NCI-H446 treated with DMSO at 0.1 percent for 48 hours (cell line): ENCODE data around the gene VRK2.
"Not testable (repeated sequence)": the region's sequence is repeated elsewhere in the genome, so short reads cannot be mapped to it uniquely, and the experiment has no call there.

Experiments used
- DNase-seq: peaks from one replicate; lab custom pipeline; 2025; lab: John Stamatoyannopoulos, UW

The VRK2 gene

DNA sequence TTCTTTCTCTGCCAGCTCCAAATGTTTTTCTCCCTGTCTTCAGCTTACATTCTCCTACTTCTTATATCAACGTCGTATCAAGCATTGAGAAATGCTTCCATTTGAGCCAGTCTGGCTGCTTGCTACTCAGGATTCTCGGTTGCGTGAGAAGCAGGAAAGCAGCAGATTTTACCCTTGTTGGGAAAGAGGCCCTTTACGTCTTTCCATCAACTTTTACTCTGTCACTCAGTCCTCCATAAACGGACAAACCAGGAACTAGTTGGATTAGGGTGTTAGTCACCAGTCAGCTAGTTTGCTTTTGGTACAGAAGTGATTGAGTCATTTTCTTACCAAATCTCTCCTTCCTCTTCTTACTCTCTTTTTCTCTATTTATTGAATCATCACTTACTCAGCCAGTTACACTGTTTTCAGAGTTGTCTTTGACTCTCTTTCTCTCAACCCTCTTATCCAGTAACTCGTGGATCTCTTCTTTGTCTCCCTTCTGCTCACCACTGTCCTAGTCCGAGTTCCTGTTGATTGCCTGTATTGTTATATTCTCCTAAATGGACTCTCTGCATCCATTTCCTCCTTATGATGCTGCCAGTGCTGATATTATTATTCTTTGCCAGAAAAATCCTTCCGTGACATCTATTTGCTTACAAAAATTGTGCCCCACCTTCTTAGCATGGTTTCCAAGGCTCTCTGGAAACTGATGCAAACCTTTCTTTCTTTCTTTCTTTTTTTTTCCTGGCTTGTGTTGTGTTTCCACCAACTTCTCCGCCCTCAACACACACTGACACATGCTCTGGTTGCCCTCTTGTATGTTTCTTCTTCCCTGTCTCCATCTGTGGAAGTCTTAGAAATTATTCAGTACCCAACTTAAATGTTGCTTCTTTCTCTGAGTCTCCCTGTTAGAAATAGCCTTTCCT is 61.5 kb downstream of the VRK2 start:
- no peak for DNase-seq

GRCh38 chr2:58109481-58109880 is 62.9 kb downstream of the VRK2 start:
- DNase-seq: no peak

- no peak for DNase-seq
Measured at GRCh38 chr2:58110765-58111164, 64.2 kb downstream of the VRK2 start.

DNA sequence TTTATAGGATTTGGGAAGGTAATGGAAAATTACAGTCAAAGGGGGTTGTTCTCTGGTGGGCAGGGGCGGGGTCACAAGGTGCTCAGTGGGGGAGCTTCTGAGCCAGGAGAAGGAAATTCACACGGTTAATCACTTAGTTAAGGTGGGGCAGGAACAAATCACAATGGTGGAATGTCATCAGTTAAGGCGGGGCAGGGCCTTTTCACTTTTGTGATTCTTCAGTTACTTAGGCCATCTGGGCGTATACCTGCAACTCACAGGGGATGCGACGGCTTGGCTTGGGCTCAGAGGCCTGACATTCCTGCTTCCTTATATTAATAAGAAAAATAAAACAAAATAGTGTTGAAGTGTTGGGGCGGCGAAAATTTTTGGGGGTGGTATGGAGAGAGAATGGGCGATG is 67.0 kb downstream of the VRK2 start:
- not testable (repeated sequence) for DNase-seq

GRCh38 chr2:58120626-58121229 is 74.1 kb downstream of the VRK2 start:
- DNase-seq: no peak

DNA sequence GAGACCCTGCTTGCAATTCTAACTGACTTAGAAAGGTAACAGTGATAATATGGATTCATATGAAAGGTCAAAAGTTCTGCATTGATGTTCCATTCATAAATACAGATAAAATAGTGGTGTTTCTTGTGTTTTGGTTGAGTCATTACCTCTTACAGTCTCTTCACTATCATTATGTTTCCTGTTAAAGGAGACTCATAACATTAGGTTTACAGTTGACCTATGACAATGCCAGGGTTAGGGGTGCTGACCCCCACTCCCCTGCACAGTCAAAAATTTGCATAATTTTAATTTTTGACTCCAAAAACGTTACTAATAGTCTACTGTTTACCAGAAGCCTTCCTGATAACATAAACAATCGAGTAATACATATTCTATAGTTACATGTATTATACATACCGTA is 75.4 kb downstream of the VRK2 start:
- DNase-seq: no peak

DNA sequence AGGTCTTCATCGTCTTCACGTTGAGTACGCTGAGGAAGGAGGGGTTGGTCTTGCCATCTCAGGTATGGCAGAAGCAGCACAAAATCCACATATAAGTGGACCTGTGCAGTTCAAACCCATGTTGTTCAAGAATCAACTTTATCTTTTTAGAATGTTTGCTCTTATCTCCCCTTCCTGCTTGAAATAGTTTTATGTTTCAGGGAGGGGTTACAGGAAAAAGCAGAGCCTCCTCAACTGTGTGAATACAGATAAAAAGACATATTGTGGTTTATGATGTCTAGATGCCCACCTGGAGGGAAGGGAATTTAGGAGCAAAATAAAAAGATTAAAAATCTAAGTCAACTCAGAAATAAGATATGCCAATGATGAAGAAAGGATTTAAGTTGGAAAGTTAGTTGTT is 75.9 kb downstream of the VRK2 start:
- DNase-seq: no peak

GRCh38 chr2:58127111-58127510 is 80.5 kb downstream of the VRK2 start:
- DNase-seq: no peak

GRCh38 chr2:58130238-58130637 is 83.6 kb downstream of the VRK2 start:
- no peak for DNase-seq

DNA sequence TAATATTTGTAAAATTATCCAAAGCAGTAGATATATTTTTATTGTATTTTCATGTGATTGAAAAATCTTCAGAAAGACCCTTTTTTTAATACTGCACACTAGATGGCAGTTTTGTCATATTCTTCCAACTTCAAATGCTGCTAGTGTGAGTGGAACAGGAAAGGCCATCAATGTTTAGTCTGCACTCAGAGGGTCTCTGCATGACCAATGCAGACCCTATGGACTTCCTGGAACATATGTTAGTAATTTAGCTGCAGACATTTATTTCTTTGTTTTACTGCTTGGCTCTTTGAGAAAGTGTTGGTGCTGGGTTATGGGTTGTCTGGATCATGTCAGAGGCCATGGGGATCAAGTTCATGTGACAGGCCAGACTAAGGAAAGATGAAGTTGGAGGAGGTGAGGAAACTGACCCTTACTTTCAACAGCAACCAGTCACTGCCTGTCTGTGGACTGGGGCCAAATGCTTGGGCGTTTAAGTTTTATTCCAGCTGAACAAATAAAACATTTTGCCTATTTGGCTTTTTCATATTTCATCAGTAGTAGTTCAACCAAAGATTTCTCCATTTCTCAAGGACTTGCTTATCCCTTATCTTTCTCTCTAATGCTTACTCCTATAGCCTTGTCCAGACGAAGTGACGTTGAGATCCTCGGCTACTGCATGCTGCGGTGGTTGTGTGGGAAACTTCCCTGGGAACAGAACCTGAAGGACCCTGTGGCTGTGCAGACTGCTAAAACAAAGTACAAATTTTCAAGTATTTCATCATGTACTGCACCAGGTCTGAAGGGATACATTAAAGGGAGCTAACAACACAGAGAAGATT is 84.8 kb downstream of the VRK2 start:
- DNase-seq: no peak

DNA sequence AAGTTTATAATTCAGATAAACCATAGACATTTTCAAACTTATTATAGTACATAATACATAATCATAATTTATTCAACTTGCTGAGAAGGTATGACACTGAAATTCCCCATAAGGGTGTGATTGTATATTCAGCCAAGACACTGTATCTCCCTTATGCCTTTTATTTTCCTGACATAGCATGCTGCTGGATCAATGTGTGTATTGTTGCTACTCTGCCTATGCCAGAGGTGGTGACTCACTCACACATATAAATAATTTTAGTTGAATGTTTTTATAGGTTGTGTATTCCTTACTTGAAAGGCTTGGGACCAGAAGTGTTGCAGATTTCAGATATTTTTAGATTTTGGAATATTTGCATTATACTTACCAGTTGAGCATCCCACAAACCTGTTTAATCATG is 86.8 kb downstream of the VRK2 start:
- DNase-seq: no peak

DNA sequence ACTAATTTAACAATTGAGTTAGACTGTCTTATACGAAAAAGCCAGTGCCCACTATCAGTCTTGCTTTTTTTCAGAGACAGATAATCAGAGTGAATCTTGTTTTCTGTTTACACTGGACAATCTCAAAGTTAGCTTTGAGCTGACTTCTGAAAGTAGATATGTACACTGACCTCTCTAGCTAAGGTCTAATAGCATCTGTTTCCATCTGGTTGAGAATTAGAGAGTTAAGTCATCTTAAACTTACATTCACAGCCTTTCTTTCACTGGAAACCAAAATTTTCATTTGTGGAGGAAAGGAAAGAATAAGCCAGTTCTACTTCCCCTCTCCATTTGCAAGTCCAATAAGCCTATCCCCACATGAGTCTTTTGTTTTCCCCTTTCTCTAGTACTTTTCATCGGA is 89.3 kb downstream of the VRK2 start:
- no peak for DNase-seq

- no peak for DNase-seq
Measured at GRCh38 chr2:58137221-58137620, 90.6 kb downstream of the VRK2 start.

DNA sequence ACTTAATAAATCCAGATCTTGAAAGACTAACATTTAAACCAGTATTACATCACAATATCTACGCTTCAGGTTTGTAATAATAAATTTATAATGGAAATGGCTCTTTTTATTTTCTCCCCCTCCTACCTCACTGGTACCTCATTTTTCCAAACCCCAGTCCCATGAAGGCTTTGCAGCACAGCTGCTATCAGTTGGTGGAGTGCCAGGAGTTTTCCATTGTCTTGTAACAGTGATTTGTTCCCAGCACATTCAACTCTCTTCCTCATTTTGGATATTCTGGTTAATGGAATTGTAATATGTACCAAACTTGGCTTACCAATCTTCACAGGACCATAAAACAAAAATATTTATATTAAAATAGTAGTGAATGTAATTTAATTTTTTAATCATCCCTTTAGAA is 91.2 kb downstream of the VRK2 start:
- DNase-seq: no peak

- DNase-seq: no peak
Measured at GRCh38 chr2:58138396-58139030, 91.9 kb downstream of the VRK2 start.

DNA sequence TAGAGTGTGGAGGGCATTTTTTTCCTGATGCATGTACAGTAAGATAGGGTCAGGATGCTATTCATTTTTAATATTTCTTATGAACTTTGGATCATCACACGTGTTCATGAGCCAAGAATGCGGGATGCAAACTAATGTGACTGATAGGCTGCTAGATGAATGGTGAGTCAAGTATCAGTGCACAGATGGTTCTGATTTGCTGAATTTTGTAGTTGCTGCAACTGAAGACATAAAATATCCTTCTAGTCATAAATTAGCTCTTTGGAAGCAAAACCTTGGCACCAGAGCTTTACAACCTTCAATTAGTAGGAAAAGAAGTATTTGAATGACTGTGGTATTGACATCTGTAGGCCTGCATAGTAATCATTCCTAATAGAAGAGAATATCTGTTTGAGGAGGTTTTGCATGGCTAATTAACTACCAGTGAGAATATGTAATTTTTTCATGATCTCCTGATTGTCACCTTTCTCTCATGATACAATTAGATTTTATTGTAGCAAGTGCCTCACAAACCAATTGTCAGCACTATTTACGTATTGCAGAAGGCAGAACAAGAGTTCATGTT is 94.0 kb downstream of the VRK2 start:
- peak; percentile 97 for DNase-seq

GRCh38 chr2:58145769-58146168 is 99.2 kb downstream of the VRK2 start:
- not testable (repeated sequence) for DNase-seq

DNA sequence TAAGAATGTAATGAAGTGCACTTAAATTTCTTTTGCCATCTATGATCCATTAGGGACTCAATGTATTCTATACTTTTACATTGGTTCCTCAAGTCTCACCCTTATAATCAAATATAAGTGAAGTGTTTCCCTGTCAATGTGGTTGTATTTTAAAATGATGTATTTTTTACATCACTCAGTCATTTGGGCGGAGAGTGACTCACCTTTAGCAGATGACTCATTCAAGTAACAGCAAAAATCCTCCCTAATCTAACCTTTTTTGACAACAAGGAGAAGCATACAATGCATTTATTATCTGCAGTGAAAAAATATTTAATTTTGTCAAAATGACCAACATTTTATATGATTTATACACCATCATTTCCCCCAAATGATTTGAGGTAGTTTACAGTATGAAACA is 100.1 kb downstream of the VRK2 start:
- DNase-seq: no peak

DNA sequence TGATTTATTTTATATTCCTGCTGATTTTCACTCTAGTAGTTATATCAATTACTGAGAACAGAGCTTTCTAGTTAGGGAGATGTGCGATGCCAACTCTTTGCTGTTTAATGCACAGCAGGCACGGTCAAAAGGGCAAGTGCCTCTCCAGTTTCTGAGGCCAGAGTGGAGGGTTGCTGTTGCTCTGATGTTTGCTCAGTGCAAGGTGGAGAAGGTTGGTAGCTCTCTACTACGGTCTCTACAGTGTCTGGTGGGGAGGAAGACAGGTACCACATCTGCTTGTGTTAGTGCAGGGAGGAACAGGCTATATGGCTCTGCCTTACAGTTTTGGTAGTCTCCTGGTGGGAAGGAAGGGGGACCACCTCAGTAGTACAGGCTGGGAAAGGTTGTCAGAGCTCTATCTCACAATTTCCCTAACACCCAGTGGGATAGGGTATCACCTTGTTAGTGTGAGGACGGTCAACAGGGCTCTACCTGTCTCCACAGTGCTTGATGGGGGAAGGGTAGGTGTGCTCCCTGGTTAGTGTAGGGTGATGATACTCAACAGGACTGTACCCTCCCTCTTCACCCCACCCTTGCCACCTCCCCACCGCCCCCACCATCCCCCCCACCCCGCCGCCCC is 108.7 kb downstream of the VRK2 start:
- no peak for DNase-seq

- DNase-seq: no peak
Measured at GRCh38 chr2:58156780-58157179, 110.2 kb downstream of the VRK2 start.

GRCh38 chr2:58157754-58158153 is 111.1 kb downstream of the VRK2 start:
- DNase-seq: peak; percentile 20
